Colonic mucosa (tissue), 4 donors: ENCODE measurements around the gene C4A. TPM values are rescaled to one million over a fixed set of nuclear protein-coding genes. Genes with fewer than 3 reads are reported as not detected.
"Not testable (repeated sequence)": the region's sequence is repeated elsewhere in the genome, so short reads cannot be mapped to it uniquely, and the experiment has no call there.

ENCODE experiments used
- DNase-seq: peaks from one replicate; pipeline ENCODE4 v3.0.0-alpha.2; 2020
- H3K27ac ChIP-seq: fragments of 200-600 bp; one replicate; pipeline ENCODE4 v1.8.0; 2021
- H3K27me3 ChIP-seq: fragments of 200-600 bp; one replicate; pipeline ENCODE4 v1.8.0; 2021
- H3K36me3 ChIP-seq: fragments of 200-600 bp; one replicate; pipeline ENCODE4 v1.8.0; 2021
- H3K4me1 ChIP-seq: fragments of 200-600 bp; one replicate; pipeline ENCODE4 v1.8.0; 2021; ENCODE audit warnings: mild to moderate bottlenecking
- H3K4me3 ChIP-seq: fragments of 200-600 bp; one replicate; pipeline ENCODE4 v1.8.0; 2021
- H3K9ac ChIP-seq, 2 donors: one replicate each; pipeline ENCODE4 v1.7.0; 2013; ENCODE audit warnings: control low read depth in 2 of 2, low read depth in 2 of 2, low read length in 2 of 2
- H3K9me3 ChIP-seq: fragments of 200-600 bp; one replicate; pipeline ENCODE4 v1.8.0; 2021
- intact Hi-C: fragments of 100-400 bp; cut with DNase I; formaldehyde crosslinking; loops from one replicate; pipeline ENCODE4 v1.14.1; 2022
- total RNA-seq, 2 donors: library from RNA; stranded (reverse); fragmentation: NEBNext Ultra II Directional in 1 of 2; extraction: Animal tissue kit (Norgen Biotek cat#: 25700) in 1 of 2; gene quantifications; one replicate each; pipeline ENCODE4 v1.2.1, GENCODE V29; 2021
- TF ChIP-seq, protein P1 (sequence below): fragments of 200-600 bp; IDR thresholded peaks from one replicate; pipeline ENCODE4 v1.8.0; 2022; ENCODE audit warnings: antibody characterized with exemption, mild to moderate bottlenecking
- donor health status: healthy.
- donor health status: DM: no; HTN: no; CAD: no.
- donor health status: DM: no; HTN: no; CAD: no.

Gene C4A
- 10 to 100 TPM; 15.9 to 23.4 TPM for total RNA-seq

DNA sequence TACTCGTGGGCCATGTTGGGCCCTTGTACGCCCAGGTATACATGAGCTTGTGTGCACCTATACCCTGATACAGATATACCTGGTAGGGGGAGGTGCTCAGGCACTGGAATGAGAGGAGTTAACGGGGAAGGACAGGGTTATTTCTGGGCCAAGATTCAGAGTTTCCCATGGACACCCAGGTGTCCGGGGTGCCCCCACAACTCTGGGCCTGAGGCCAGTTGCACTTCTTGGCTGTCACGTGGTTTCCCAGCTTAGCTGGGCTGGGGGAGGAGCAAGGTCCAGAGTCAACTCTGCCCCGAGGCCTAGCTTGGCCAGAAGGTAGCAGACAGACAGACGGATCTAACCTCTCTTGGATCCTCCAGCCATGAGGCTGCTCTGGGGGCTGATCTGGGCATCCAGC lies at the start of gene C4A:
TSS of gene C4A (plus strand) at position 314 of the 400 bp plus-strand sequence. CDS start at position 365, 51 bp downstream.
- H3K4me3 ChIP-seq, H3K27me3 ChIP-seq, H3K9ac ChIP-seq, H3K4me1 ChIP-seq, H3K27ac ChIP-seq, intact Hi-C loops, H3K9me3 ChIP-seq, DNase-seq, H3K36me3 ChIP-seq: not testable (repeated sequence)

DNA sequence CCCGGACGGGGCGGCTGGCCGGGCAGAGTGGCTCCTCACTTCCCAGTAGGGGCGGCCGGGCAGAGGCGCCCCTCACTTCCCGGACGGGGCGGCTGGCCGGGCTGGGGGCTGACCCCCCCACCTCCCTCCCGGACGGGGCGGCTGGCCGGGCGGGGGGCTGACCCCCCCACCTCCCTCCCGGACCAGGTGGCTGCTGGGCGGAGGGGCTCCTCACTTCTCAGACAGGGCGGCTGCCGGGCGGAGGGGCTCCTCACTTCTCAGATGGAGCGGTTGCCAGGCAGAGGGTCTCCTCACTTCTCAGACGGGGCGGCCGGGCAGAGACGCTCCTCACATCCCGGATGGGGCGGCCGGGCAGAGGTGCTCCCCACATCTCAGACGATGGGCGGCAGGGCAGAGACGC lies 49.7 kb upstream of the C4A start:
- intact Hi-C loops, DNase-seq, H3K36me3 ChIP-seq: not testable (repeated sequence)

DNA sequence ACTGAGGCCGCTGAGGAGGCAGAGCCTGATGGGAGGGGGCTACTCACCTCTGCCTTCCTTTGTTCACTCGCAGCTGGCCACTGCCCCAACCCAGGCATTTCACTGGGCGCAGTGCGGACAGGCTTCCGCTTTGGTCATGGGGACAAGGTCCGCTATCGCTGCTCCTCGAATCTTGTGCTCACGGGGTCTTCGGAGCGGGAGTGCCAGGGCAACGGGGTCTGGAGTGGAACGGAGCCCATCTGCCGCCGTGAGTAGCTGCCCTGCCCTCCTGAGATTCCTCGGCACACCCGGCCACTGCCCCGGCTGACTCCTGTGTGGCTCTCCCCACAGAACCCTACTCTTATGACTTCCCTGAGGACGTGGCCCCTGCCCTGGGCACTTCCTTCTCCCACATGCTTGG lies 48.3 kb upstream of the C4A start:
- Histone ChIP-seq H3K9ac (no peak overlapping the region), H3K4me1 (no peaks in the 10 kb centered on the region), H3K4me3 (no peak overlapping the region), H3K9me3 (no peaks in the 10 kb centered on the region), H3K27me3 (no peaks in the 10 kb centered on the region), H3K36me3 (no peaks in the 10 kb centered on the region), H3K27ac (no peak overlapping the region)
- DNase-seq, result no peak
- intact Hi-C loops, result no loop called here
- TF ChIP-seq, protein P1, sequence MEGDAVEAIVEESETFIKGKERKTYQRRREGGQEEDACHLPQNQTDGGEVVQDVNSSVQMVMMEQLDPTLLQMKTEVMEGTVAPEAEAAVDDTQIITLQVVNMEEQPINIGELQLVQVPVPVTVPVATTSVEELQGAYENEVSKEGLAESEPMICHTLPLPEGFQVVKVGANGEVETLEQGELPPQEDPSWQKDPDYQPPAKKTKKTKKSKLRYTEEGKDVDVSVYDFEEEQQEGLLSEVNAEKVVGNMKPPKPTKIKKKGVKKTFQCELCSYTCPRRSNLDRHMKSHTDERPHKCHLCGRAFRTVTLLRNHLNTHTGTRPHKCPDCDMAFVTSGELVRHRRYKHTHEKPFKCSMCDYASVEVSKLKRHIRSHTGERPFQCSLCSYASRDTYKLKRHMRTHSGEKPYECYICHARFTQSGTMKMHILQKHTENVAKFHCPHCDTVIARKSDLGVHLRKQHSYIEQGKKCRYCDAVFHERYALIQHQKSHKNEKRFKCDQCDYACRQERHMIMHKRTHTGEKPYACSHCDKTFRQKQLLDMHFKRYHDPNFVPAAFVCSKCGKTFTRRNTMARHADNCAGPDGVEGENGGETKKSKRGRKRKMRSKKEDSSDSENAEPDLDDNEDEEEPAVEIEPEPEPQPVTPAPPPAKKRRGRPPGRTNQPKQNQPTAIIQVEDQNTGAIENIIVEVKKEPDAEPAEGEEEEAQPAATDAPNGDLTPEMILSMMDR, result no peak

More for the DNA sequence above, 49.7 kb upstream of the C4A start:
- H3K4me1 ChIP-seq, H3K9ac ChIP-seq, H3K9me3 ChIP-seq, H3K27me3 ChIP-seq, H3K27ac ChIP-seq, H3K4me3 ChIP-seq: not testable (repeated sequence)

DNA sequence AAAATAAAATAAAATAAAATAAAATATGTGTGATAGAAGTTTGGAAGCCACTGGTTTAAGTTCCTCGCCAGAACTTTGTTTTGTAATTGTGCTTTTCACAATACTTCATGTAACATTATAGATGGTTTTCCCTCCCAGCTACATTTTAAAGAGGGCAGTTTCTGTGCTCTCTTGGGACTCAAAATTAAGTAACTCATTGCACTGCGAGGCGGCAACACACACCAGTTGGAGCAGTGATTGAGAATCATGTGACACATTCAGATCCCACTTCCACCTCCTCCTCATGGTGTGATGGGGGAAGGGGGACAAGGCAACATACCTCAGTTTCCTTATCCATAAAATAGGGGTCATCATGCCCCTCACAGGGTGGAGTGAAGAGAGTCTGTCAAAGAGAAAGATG lies 46.8 kb upstream of the C4A start:
- Histone ChIP-seq H3K9me3 (no peaks in the 10 kb centered on the region), H3K4me1 (no peaks in the 10 kb centered on the region), H3K4me3 (no peak overlapping the region), H3K36me3 (no peaks in the 10 kb centered on the region), H3K27ac (no peak overlapping the region), H3K27me3 (no peaks in the 10 kb centered on the region), H3K9ac (no peak overlapping the region)
- DNase-seq, result no peak
- intact Hi-C loops, result no loop called here
- TF ChIP-seq, protein P1, result no peak

DNA sequence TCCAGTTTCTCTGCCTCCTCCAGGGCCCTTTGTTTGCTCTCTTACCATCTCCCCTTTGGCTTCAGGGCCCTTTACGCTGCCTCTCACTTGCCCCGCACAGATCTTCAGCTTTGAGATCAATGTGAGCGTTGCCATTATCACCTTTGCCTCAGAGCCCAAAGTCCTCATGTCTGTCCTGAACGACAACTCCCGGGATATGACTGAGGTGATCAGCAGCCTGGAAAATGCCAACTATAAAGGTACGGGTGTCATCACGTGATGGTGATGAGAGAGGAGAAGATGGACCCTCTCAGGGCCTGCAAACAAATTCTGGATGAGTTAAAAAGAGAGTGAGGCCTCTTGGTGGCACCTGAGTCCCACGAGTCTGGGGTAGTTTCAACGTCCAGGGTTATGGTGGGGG lies 46.0 kb upstream of the C4A start:
- TF ChIP-seq, protein P1, result no peak
- no peak overlapping the region for H3K27ac ChIP-seq
- H3K4me1 ChIP-seq, result no peaks in the 10 kb centered on the region
- intact Hi-C loops, result no loop called here
- no peaks in the 10 kb centered on the region for H3K36me3 ChIP-seq
- DNase-seq, result no peak
- H3K27me3 ChIP-seq, result no peaks in the 10 kb centered on the region
- no peak overlapping the region for H3K4me3 ChIP-seq
- no peak overlapping the region for H3K9ac ChIP-seq
- no peaks in the 10 kb centered on the region for H3K9me3 ChIP-seq

DNA sequence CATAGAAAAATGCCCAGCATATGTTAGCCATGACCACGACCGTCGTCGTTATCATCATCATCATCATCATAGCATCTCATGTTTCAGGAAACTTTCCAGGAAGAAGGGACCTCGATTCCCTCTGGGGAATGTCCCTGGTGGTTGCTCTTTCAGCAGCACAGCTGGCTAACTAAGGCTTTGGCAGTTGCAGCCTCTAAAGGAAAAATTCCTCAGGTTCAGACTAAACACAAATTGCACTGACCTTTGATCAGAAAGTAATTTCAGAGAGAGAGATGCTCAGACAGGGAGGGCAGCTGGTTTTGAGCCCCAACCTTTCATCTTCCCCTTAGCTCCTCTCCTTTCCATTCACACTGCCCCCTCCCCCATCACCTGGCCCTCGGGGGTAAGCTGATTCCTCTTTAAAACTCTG lies 41.6 kb upstream of the C4A start:
- no peak overlapping the region for H3K9ac ChIP-seq
- DNase-seq, result no peak
- intact Hi-C loops, result no loop called here
- no peaks in the 10 kb centered on the region for H3K9me3 ChIP-seq
- H3K4me3 ChIP-seq, result no peak overlapping the region
- no peaks in the 10 kb centered on the region for H3K27me3 ChIP-seq
- H3K27ac ChIP-seq, result no peak overlapping the region
- no peaks in the 10 kb centered on the region for H3K36me3 ChIP-seq
- H3K4me1 ChIP-seq, result peaks cover 7% of the 10 kb centered on the region
- TF ChIP-seq, protein P1, result no peak

DNA sequence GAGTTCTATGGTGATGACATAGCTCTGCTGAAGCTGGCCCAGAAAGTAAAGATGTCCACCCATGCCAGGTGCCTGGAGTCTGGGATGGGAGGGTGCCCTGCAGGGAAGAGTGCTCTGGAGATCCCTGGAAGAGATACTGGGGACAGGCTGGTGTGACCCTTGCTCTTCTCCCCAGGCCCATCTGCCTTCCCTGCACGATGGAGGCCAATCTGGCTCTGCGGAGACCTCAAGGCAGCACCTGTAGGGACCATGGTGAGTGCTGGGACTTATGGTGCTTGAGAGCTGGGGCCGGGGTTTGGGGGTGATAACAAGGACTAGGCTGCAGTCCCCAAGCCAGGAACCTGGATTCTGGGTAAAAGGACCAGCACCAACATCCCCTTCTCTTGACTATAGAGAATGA lies 38.1 kb upstream of the C4A start:
- Histone ChIP-seq H3K4me3 (no peak overlapping the region), H3K27ac (no peak overlapping the region), H3K36me3 (no peaks in the 10 kb centered on the region), H3K4me1 (peaks cover 7% of the 10 kb centered on the region), H3K9me3 (no peaks in the 10 kb centered on the region), H3K9ac (no peak overlapping the region), H3K27me3 (no peaks in the 10 kb centered on the region)
- intact Hi-C loops, result no loop called here
- DNase-seq, result no peak
- TF ChIP-seq, protein P1, result no peak
